ENCODE data around the gene RAMP1.

The RAMP1 gene

GRCh38 chr2:237876532-237876931, 17.1 kb downstream of the RAMP1 start:
- no peak overlapping the region for H3K4me3 ChIP-seq (ENCODE audit: low read depth, low read length)
- TF ChIP-seq, protein P1, sequence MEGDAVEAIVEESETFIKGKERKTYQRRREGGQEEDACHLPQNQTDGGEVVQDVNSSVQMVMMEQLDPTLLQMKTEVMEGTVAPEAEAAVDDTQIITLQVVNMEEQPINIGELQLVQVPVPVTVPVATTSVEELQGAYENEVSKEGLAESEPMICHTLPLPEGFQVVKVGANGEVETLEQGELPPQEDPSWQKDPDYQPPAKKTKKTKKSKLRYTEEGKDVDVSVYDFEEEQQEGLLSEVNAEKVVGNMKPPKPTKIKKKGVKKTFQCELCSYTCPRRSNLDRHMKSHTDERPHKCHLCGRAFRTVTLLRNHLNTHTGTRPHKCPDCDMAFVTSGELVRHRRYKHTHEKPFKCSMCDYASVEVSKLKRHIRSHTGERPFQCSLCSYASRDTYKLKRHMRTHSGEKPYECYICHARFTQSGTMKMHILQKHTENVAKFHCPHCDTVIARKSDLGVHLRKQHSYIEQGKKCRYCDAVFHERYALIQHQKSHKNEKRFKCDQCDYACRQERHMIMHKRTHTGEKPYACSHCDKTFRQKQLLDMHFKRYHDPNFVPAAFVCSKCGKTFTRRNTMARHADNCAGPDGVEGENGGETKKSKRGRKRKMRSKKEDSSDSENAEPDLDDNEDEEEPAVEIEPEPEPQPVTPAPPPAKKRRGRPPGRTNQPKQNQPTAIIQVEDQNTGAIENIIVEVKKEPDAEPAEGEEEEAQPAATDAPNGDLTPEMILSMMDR (IDR thresholded peaks at IDR 0.05; ENCODE audit: low read depth, low read length, missing control alignments): no peak
- no peak for DNase-seq (ENCODE audit: low read depth)

DNA sequence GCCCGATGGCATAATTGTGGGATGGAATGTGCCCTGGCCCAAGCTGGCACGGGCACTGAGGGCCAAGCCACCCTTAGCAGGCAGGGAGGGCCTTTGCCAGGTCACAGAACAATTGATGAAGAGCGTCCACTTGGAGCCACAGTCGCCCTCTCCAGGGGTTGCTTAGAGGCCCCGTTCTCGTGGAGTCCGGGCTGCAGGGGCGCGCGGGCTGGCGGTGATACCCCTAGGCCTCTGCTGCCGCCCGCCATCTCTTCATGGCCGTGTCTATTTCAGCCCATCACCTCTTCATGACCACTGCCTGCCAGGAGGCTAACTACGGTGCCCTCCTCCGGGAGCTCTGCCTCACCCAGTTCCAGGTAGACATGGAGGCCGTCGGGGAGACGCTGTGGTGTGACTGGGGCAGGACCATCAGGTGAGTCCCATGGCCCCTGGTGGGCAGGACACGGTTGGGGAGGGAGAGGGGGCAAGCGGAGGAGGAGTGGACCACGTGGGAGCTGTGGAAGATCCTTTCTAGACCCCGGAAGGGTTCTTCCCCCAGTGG, 17.6 kb downstream of the RAMP1 start:
- H3K4me3 ChIP-seq (ENCODE audit: low read depth, low read length): no peak overlapping the region
- DNase-seq (ENCODE audit: low read depth): no peak
- TF ChIP-seq, protein P1 (IDR thresholded peaks at IDR 0.05; ENCODE audit: low read depth, low read length, missing control alignments): no peak

DNA sequence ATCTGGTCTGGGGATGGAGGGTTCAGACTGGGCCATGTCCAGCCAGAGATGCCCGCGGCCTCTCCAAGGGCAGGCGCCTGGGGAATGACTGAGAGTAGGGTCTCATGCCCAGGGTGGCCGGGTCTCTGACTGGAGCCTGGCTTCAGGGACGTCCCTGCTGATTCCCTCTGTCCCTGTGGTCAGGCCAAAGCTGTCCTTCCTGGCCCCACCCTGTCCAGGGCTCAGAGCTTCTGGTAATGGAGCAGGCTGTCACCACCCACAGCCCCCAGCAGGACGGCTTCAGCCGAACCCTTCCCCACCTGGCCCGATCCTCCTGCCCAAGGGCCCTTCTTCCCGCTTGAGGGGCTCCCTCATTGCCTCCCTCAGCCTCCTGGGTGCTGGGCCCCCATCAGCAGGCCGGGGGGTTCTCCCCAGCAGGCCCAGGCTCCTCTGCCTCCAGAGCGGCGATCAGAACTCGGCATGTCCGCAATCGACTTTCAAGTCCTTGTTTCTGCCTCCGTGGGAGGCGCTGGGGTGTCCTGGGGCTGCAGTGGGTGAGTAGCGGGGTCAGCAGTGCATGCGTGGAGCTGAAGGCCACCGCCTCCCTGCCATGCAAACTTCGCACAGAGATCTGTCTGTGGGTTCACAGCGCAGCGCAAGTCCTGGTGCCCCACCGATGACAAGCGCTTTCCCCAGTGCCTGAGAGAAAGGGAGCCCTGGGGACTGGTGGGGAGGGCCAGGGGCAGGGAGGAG, 18.3 kb downstream of the RAMP1 start:
- no peak for DNase-seq (ENCODE audit: low read depth)
- TF ChIP-seq, protein P1 (IDR thresholded peaks at IDR 0.05; ENCODE audit: low read depth, low read length, missing control alignments): no peak

GRCh38 chr2:237878321-237879057, 19.1 kb downstream of the RAMP1 start:
- TF ChIP-seq, protein P1 (IDR thresholded peaks at IDR 0.05; ENCODE audit: low read depth, low read length, missing control alignments): no peak
- no peak for DNase-seq (ENCODE audit: low read depth)
- H3K4me3 ChIP-seq (ENCODE audit: low read depth, low read length): no peak overlapping the region

More for the DNA sequence above, 18.3 kb downstream of the RAMP1 start:
- no peak overlapping the region for H3K4me3 ChIP-seq (ENCODE audit: low read depth, low read length)

DNA sequence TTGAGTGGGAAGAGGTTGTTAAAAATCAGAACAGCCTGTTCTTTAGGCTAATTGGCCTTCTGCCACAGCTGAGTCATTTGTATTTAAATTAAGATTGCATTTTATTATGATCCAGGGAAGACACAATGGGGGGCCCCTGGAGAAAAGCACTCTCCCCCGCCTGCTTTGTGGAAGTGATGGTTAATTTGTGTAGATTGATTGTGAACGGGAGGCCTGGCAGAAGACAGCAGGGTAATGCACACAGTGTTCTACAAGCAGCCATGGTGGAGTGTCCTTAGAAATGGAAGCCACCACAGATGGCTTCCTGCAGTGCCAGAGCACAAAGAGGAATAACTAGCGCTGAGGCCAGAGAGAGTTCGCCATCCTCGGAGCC, 19.6 kb downstream of the RAMP1 start:
- TF ChIP-seq, protein P1 (IDR thresholded peaks at IDR 0.05; ENCODE audit: low read depth, low read length, missing control alignments): no peak
- DNase-seq (ENCODE audit: low read depth): no peak
- no peak overlapping the region for H3K4me3 ChIP-seq (ENCODE audit: low read depth, low read length)

GRCh38 chr2:237879991-237880560, 20.7 kb downstream of the RAMP1 start:
- TF ChIP-seq, protein P1 (IDR thresholded peaks at IDR 0.05; ENCODE audit: low read depth, low read length, missing control alignments): no peak
- no peak for DNase-seq (ENCODE audit: low read depth)

More at GRCh38 chr2:237879991-237880560, 20.7 kb downstream of the RAMP1 start:
- H3K4me3 ChIP-seq (ENCODE audit: low read depth, low read length): no peak overlapping the region
